Stimulated activated CD8-positive, alpha-beta memory T cell treated with anti-CD3 and anti-CD28 coated beads, Interleukin-12 subunit alpha, Interleukin-12 subunit beta, amount 100 ng/mL, for 4 hours (primary cell): ENCODE measurements around the gene WASL.
"Not testable (repeated sequence)": the region's sequence is repeated elsewhere in the genome, so short reads cannot be mapped to it uniquely, and the experiment has no call there.

Experiments used
- DNase-seq: peaks from one replicate; pipeline ENCODE4 v3.0.0-alpha.2; 2020; ENCODE audit warnings: low read depth

WASL gene

GRCh38 chr7:123748734-123749536 is at the start of gene WASL:
TSS of gene WASL (minus strand) at chr7:123749003. CDS start at chr7:123748734, 269 bp downstream.
- DNase-seq: peak; percentile 77

GRCh38 chr7:123797673-123798531 is 49.1 kb upstream of the WASL start:
- no peak for DNase-seq

- DNase-seq: no peak
These were observed 47.8 kb upstream of the WASL start for GRCh38 chr7:123796568-123796967.

GRCh38 chr7:123795917-123796316 is 47.1 kb upstream of the WASL start:
- DNase-seq: no peak

- not testable (repeated sequence) for DNase-seq
These were observed 46.3 kb upstream of the WASL start for GRCh38 chr7:123795116-123795515.

GRCh38 chr7:123792547-123792946 is 43.7 kb upstream of the WASL start:
- DNase-seq: no peak

GRCh38 chr7:123791001-123791400 is 42.2 kb upstream of the WASL start:
- DNase-seq: no peak

GRCh38 chr7:123789817-123790216 is 41.0 kb upstream of the WASL start:
- no peak for DNase-seq

- no peak for DNase-seq
These were observed 40.5 kb upstream of the WASL start for GRCh38 chr7:123789206-123789784.

- no peak for DNase-seq
These were observed 39.8 kb upstream of the WASL start for GRCh38 chr7:123788584-123788983.

GRCh38 chr7:123787220-123788007 is 38.6 kb upstream of the WASL start:
- DNase-seq: no peak

- no peak for DNase-seq
These were observed 35.5 kb upstream of the WASL start for GRCh38 chr7:123784263-123784662.

- DNase-seq: no peak
These were observed 35.0 kb upstream of the WASL start for GRCh38 chr7:123783820-123784219.

- no peak for DNase-seq
These were observed 33.4 kb upstream of the WASL start for GRCh38 chr7:123782071-123782798.

- not testable (repeated sequence) for DNase-seq
These were observed 31.7 kb upstream of the WASL start for GRCh38 chr7:123780472-123780871.

- DNase-seq: no peak
These were observed 25.7 kb upstream of the WASL start for GRCh38 chr7:123774496-123774895.

GRCh38 chr7:123773481-123773880 is 24.7 kb upstream of the WASL start:
- no peak for DNase-seq

- no peak for DNase-seq
These were observed 23.8 kb upstream of the WASL start for GRCh38 chr7:123772652-123773051.

- no peak for DNase-seq
These were observed 23.0 kb upstream of the WASL start for GRCh38 chr7:123771846-123772245.

- no peak for DNase-seq
These were observed 22.5 kb upstream of the WASL start for GRCh38 chr7:123771256-123771655.

GRCh38 chr7:123770378-123770777 is 21.6 kb upstream of the WASL start:
- DNase-seq: no peak
